ENCODE results near the gene LRMDA. TPM values are rescaled to one million over a fixed set of nuclear protein-coding genes. Genes with fewer than 3 reads are reported as not detected.

The LRMDA gene
- total RNA-seq, 4 donors from 2014 or later, result 2.2 to 7.8 (median 4.5) TPM

GRCh38 chr10:76353237-76353851, 921.9 kb downstream of the LRMDA start:
- Histone ChIP-seq H3K4me1 (peaks cover 0 to 7% (median 2%) of the 10 kb centered on the region in 4 donors), H3K9me3 (no peaks in the 10 kb centered on the region), H3K36me3 (no peaks in the 10 kb centered on the region), H3K27me3 (no peaks in the 10 kb centered on the region), H3K4me3 (no peak overlapping the region), H3K27ac (peak overlapping the region in 1 of 4 donors; percentile 50)
- WGBS, 2 donors (ENCODE audit: low coverage in 1 of 2), result 76 to 88% methylated on average over 4 to 6 of the region's 6 CpGs
- DNase-seq, result no peak
- TF ChIP-seq POLR2AphosphoS5 (IDR thresholded peaks at IDR 0.05), result no peak
- TF ChIP-seq EP300 (IDR thresholded peaks at IDR 0.05; ENCODE audit: low read depth), result no peak
- TF ChIP-seq POLR2A (IDR thresholded peaks at IDR 0.05), result no peak
- TF ChIP-seq CTCF (IDR thresholded peaks at IDR 0.05), result no peak
- in situ Hi-C loops (cut with MboI; ENCODE audit: low pct_ligation_motif_present in 1 of 4, low pct_unique_long_range_greater_than_20kb in 1 of 4, low sequenced_read_pairs in 3 of 4) (no loop called here), intact Hi-C loops (cut with DNase I; ENCODE audit: low total_unique reads) (no loop called here)

- TF ChIP-seq CTCF (IDR thresholded peaks at IDR 0.05), result no peak
- no peak for TF ChIP-seq EP300 (IDR thresholded peaks at IDR 0.05; ENCODE audit: low read depth)
- no peak for TF ChIP-seq POLR2A (IDR thresholded peaks at IDR 0.05)
- TF ChIP-seq POLR2AphosphoS5 (IDR thresholded peaks at IDR 0.05), result no peak
- H3K27ac ChIP-seq, result peak overlapping the region in 1 of 4 donors; percentile 50
- no peak overlapping the region for H3K4me3 ChIP-seq
- intact Hi-C loops (cut with DNase I; ENCODE audit: low total_unique reads), result no loop called here
- WGBS, 2 donors (ENCODE audit: low coverage in 1 of 2), result 67 to 80% methylated on average over 2 of the region's 2 CpGs
- H3K36me3 ChIP-seq, result no peaks in the 10 kb centered on the region
- no peak for DNase-seq
- in situ Hi-C loops (cut with MboI; ENCODE audit: low pct_ligation_motif_present in 1 of 4, low pct_unique_long_range_greater_than_20kb in 1 of 4, low sequenced_read_pairs in 3 of 4), result no loop called here
- no peaks in the 10 kb centered on the region for H3K27me3 ChIP-seq
- H3K4me1 ChIP-seq, result peaks cover 0 to 7% (median 2%) of the 10 kb centered on the region in 4 donors
- H3K9me3 ChIP-seq, result no peaks in the 10 kb centered on the region
Measured at GRCh38 chr10:76354212-76354738, 922.9 kb downstream of the LRMDA start.

- Histone ChIP-seq H3K36me3 (no peaks in the 10 kb centered on the region), H3K27me3 (no peaks in the 10 kb centered on the region), H3K4me1 (peaks cover 0 to 7% (median 2%) of the 10 kb centered on the region in 4 donors), H3K9me3 (no peaks in the 10 kb centered on the region), H3K4me3 (no peak overlapping the region), H3K27ac (no peak overlapping the region)
- in situ Hi-C loops (cut with MboI; ENCODE audit: low pct_ligation_motif_present in 1 of 4, low pct_unique_long_range_greater_than_20kb in 1 of 4, low sequenced_read_pairs in 3 of 4), result no loop called here
- TF ChIP-seq CTCF (IDR thresholded peaks at IDR 0.05) (no peak), EP300 (IDR thresholded peaks at IDR 0.05; ENCODE audit: low read depth) (no peak), POLR2AphosphoS5 (IDR thresholded peaks at IDR 0.05) (no peak), POLR2A (IDR thresholded peaks at IDR 0.05) (no peak)
- intact Hi-C loops (cut with DNase I; ENCODE audit: low total_unique reads), result no loop called here
- no peak for DNase-seq
- 62 to 63% methylated on average over 4 of the region's 4 CpGs for WGBS, 2 donors (ENCODE audit: low coverage in 1 of 2)
Measured at GRCh38 chr10:76354921-76355320, 923.5 kb downstream of the LRMDA start.

- Histone ChIP-seq H3K9me3 (no peaks in the 10 kb centered on the region), H3K36me3 (no peaks in the 10 kb centered on the region), H3K4me1 (peaks cover 0 to 7% (median 2%) of the 10 kb centered on the region in 4 donors), H3K27ac (no peak overlapping the region), H3K27me3 (no peaks in the 10 kb centered on the region), H3K4me3 (no peak overlapping the region)
- 89 to 92% methylated on average over 4 of the region's 4 CpGs for WGBS, 2 donors (ENCODE audit: low coverage in 1 of 2)
- no peak for TF ChIP-seq POLR2A (IDR thresholded peaks at IDR 0.05)
- no peak for TF ChIP-seq POLR2AphosphoS5 (IDR thresholded peaks at IDR 0.05)
- no peak for TF ChIP-seq CTCF (IDR thresholded peaks at IDR 0.05)
- TF ChIP-seq EP300 (IDR thresholded peaks at IDR 0.05; ENCODE audit: low read depth), result no peak
- in situ Hi-C loops (cut with MboI; ENCODE audit: low pct_ligation_motif_present in 1 of 4, low pct_unique_long_range_greater_than_20kb in 1 of 4, low sequenced_read_pairs in 3 of 4), result no loop called here
- no peak for DNase-seq
- intact Hi-C loops (cut with DNase I; ENCODE audit: low total_unique reads), result no loop called here
Measured at GRCh38 chr10:76356557-76356956, 925.1 kb downstream of the LRMDA start.

Data from transverse colon (tissue), 4 donors.